Measurements from ENCODE around the gene AKT1.

GRCh38 chr14:104810316-104810715 lies 14.8 kb upstream of the AKT1 start:
- TF ChIP-seq EZH2 (IDR thresholded peaks at IDR 0.05; ENCODE audit: insufficient read depth, low read length) (no peak), CTCF (IDR thresholded peaks at IDR 0.05; ENCODE audit: insufficient read depth, low read depth, low read length) (no peak)
